Mucosa of descending colon (tissue), 3 donors: Measurements from ENCODE around the gene TH. TPM values are rescaled to one million over a fixed set of nuclear protein-coding genes. Genes with fewer than 3 reads are reported as not detected.
A peak's percentile ranks its signal among the peaks of the same experiment; 100 is the strongest.

Source experiments
- ATAC-seq: fragments of 200-7000 bp; cut with Tn5 transposase; one replicate; pipeline ENCODE4 v1.9.1; 2020; ENCODE audit warnings: mild to moderate bottlenecking, moderate library complexity
- DNase-seq, 3 donors: peaks; one replicate each; pipeline ENCODE4 v3.0.0-alpha.2; 2020
- H3K36me3 ChIP-seq: fragments of 200-600 bp; one replicate; pipeline ENCODE4 v1.8.0; 2021; ENCODE audit warnings: low read depth, mild to moderate bottlenecking
- H3K4me1 ChIP-seq: fragments of 200-600 bp; one replicate; pipeline ENCODE4 v1.8.0; 2021; ENCODE audit warnings: low read depth, mild to moderate bottlenecking
- H3K4me3 ChIP-seq: fragments of 200-600 bp; one replicate; pipeline ENCODE4 v1.8.0; 2021; ENCODE audit warnings: mild to moderate bottlenecking
- H3K9me3 ChIP-seq: fragments of 200-600 bp; one replicate; pipeline ENCODE4 v1.8.0; 2021; ENCODE audit warnings: mild to moderate bottlenecking
- CTCF ChIP-seq: fragments of 200-600 bp; IDR thresholded peaks from one replicate; pipeline ENCODE4 v1.8.0; 2022; ENCODE audit warnings: antibody characterized with exemption, mild to moderate bottlenecking
- intact Hi-C, 2 donors: fragments of 100-400 bp; cut with DNase I in 1 of 2; cut with micrococcal nuclease in 1 of 2; formaldehyde crosslinking; loops; one replicate each; pipeline versions ENCODE4 v1.11.0 to v1.11.1; 2022; cut with DNase I, micrococcal nuclease
- total RNA-seq, 3 donors: library from RNA; stranded (reverse); fragmentation: NEBNext Ultra II Directional in 2 of 3; extraction: Animal tissue kit (Norgen Biotek cat#: 25700) in 2 of 3; gene quantifications; one replicate each; pipeline versions ENCODE4 v1.2.1 to v1.2.4, GENCODE V29; 2021 to 2023
- donor health status: DM: no; HTN: no; CAD: no; lungs with moderate emphysema.
- donor health status: DM: no; HTN: no; CAD: no.
- donor health status: DM: no; HTN: yes; CAD: no.

The TH gene
- total RNA-seq, 3 donors from 2014 or later, result 0.17 TPM; not detected in 2

- DNase-seq (no peak), ATAC-seq (no peak)
- no peaks in the 10 kb centered on the region for H3K36me3 ChIP-seq
- TF ChIP-seq CTCF, result no peak
- peaks cover 7% of the 10 kb centered on the region for H3K4me1 ChIP-seq
- intact Hi-C loops, result no loop called here
- no peaks in the 10 kb centered on the region for H3K9me3 ChIP-seq
- no peak overlapping the region for H3K4me3 ChIP-seq
These were observed 1.7 kb downstream of the TH start for GRCh38 chr11:2169626-2170570.

- H3K4me3 ChIP-seq, result no peak overlapping the region
- peaks cover 7% of the 10 kb centered on the region for H3K4me1 ChIP-seq
- no peaks in the 10 kb centered on the region for H3K36me3 ChIP-seq
- ATAC-seq, result no peak
- TF ChIP-seq CTCF, result no peak
- intact Hi-C loops, result no loop called here
- no peak for DNase-seq
- H3K9me3 ChIP-seq, result no peaks in the 10 kb centered on the region
These were observed 2.6 kb downstream of the TH start for GRCh38 chr11:2169005-2169378.

GRCh38 chr11:2168286-2169004 is 3.2 kb downstream of the TH start:
- Histone ChIP-seq H3K36me3 (no peaks in the 10 kb centered on the region), H3K4me1 (peaks cover 7% of the 10 kb centered on the region), H3K9me3 (no peaks in the 10 kb centered on the region), H3K4me3 (no peak overlapping the region)
- no peak for DNase-seq
- intact Hi-C loops, result no loop called here
- ATAC-seq, result no peak
- TF ChIP-seq CTCF, result no peak

GRCh38 chr11:2167141-2168045 is 4.2 kb downstream of the TH start:
- ATAC-seq (no peak), DNase-seq (no peak)
- no peaks in the 10 kb centered on the region for H3K9me3 ChIP-seq
- no peak overlapping the region for H3K4me3 ChIP-seq
- no peak for TF ChIP-seq CTCF
- H3K36me3 ChIP-seq, result no peaks in the 10 kb centered on the region
- peaks cover 7% of the 10 kb centered on the region for H3K4me1 ChIP-seq
- intact Hi-C loops, result no loop called here

GRCh38 chr11:2166091-2166851 is 5.3 kb downstream of the TH start:
- peak; percentile 60 for ATAC-seq
- Histone ChIP-seq H3K36me3 (no peaks in the 10 kb centered on the region), H3K4me3 (no peak overlapping the region), H3K4me1 (peaks cover 7% of the 10 kb centered on the region), H3K9me3 (no peaks in the 10 kb centered on the region)
- DNase-seq, result peak in 2 of 3 donors; percentile 36 to 53
- peak; percentile 31 for TF ChIP-seq CTCF
- intact Hi-C loops, result no loop called here
